ENCODE measurements around the gene CCBE1. TPM values are rescaled to one million over a fixed set of nuclear protein-coding genes. Genes with fewer than 3 reads are reported as not detected.

Gene CCBE1
- polyA plus RNA-seq, 2 of the 4 experiments (the other 2 are of a cell fraction): 3.0 to 9.9 TPM

DNA sequence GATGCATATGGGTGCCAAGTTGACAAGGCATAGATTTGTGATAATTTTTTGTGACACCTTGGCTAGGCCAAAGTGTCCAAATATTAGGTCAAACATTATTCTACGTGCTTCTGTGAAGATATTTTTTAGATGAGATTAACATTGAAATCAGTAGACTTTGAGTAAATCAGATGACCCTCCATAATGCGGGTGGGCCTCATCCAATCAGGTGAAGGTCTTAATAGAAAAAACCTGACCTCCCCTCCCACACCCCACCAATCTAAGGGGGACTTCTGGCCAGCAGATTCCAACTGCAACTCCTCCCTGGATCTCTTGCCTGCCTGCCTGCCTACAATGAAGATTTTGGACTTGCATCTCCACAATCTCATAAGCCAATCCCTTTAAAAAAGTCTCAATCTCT lies 219.4 kb downstream of the CCBE1 start (continued):
- no peak for TF ChIP-seq FOSL2 (IDR thresholded peaks at IDR 0.05)
- TF ChIP-seq FOSL2 (CRISPR knock-in tag; IDR thresholded peaks at IDR 0.05): no peak
- no peak for TF ChIP-seq MAZ (IDR thresholded peaks at IDR 0.05; ENCODE audit: borderline replicate concordance, low read depth, low read length)
- TF ChIP-seq GATA3 (IDR thresholded peaks at IDR 0.05; ENCODE audit: borderline replicate concordance): no peak
- TF ChIP-seq, protein P1, sequence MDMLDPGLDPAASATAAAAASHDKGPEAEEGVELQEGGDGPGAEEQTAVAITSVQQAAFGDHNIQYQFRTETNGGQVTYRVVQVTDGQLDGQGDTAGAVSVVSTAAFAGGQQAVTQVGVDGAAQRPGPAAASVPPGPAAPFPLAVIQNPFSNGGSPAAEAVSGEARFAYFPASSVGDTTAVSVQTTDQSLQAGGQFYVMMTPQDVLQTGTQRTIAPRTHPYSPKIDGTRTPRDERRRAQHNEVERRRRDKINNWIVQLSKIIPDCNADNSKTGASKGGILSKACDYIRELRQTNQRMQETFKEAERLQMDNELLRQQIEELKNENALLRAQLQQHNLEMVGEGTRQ (IDR thresholded peaks at IDR 0.05): no peak
- no peak for TF ChIP-seq NR3C1 (IDR thresholded peaks at IDR 0.05)
- TF ChIP-seq, protein P2, sequence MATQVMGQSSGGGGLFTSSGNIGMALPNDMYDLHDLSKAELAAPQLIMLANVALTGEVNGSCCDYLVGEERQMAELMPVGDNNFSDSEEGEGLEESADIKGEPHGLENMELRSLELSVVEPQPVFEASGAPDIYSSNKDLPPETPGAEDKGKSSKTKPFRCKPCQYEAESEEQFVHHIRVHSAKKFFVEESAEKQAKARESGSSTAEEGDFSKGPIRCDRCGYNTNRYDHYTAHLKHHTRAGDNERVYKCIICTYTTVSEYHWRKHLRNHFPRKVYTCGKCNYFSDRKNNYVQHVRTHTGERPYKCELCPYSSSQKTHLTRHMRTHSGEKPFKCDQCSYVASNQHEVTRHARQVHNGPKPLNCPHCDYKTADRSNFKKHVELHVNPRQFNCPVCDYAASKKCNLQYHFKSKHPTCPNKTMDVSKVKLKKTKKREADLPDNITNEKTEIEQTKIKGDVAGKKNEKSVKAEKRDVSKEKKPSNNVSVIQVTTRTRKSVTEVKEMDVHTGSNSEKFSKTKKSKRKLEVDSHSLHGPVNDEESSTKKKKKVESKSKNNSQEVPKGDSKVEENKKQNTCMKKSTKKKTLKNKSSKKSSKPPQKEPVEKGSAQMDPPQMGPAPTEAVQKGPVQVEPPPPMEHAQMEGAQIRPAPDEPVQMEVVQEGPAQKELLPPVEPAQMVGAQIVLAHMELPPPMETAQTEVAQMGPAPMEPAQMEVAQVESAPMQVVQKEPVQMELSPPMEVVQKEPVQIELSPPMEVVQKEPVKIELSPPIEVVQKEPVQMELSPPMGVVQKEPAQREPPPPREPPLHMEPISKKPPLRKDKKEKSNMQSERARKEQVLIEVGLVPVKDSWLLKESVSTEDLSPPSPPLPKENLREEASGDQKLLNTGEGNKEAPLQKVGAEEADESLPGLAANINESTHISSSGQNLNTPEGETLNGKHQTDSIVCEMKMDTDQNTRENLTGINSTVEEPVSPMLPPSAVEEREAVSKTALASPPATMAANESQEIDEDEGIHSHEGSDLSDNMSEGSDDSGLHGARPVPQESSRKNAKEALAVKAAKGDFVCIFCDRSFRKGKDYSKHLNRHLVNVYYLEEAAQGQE (IDR thresholded peaks at IDR 0.05): no peak
- TF ChIP-seq, protein P3, sequence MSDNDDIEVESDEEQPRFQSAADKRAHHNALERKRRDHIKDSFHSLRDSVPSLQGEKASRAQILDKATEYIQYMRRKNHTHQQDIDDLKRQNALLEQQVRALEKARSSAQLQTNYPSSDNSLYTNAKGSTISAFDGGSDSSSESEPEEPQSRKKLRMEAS (IDR thresholded peaks at IDR 0.05): no peak

DNA sequence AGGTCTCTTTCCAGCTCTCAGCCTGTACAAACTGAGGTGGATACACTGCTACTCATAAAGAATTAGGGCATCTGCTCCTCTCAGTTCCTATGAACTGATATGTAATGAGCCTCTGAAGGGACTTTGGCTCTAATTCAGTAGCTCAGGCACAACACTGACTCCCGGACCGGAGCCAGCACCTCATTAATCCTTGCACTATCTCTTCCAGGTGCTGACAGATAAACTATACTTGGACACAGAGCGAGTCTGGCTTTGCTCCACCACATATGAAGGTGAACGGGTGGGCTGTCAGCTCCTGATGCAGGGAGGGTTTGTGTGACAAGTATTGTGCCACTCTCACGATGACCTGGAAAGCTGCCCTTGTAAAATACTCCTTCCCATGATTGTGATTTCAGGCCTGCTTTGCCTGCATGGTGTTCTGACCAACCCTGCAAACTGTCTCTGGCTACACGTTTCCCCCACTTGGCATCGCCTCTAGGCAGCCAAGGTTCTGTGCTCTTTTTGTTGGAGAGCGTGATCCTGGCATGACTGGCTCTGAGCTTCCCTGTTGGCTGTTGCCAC lies 226.6 kb downstream of the CCBE1 start:
- ATAC-seq: no peak
- no peak overlapping the region for H3K4me3 ChIP-seq
- no peak for FAIRE-seq
- TF ChIP-seq, protein P2 (IDR thresholded peaks at IDR 0.05): no peak
- TF ChIP-seq SREBF2 (IDR thresholded peaks at IDR 0.05) (no peak), EHF (CRISPR knock-in tag; IDR thresholded peaks at IDR 0.05) (no peak)
- ChIA-PET POLR2A (interaction anchor here (0.6 kb wide), 1 partner anchor 201 kb away, joined by 4 read pairs; no protein-coding TSS in a partner anchor), CTCF (interaction anchor here (1.0 to 3.8 kb wide), 3 partner anchors 12 to 387 kb away, joined by 3 to 22 read pairs (median 6); no protein-coding TSS in a partner anchor)
- no peaks in the 10 kb centered on the region for H3K9me3 ChIP-seq
- DNase-seq (ENCODE audit: low read depth in 1 of 2, low spot score in 1 of 2): no peak
- 61% methylated on average over 8 of the region's 8 CpGs for WGBS (ENCODE audit: missing lambda C conversion rate)
- no peaks in the 10 kb centered on the region for H3K4me1 ChIP-seq
- H3K4me2 ChIP-seq: no peak overlapping the region
- H3K27ac ChIP-seq: no peak overlapping the region

DNA sequence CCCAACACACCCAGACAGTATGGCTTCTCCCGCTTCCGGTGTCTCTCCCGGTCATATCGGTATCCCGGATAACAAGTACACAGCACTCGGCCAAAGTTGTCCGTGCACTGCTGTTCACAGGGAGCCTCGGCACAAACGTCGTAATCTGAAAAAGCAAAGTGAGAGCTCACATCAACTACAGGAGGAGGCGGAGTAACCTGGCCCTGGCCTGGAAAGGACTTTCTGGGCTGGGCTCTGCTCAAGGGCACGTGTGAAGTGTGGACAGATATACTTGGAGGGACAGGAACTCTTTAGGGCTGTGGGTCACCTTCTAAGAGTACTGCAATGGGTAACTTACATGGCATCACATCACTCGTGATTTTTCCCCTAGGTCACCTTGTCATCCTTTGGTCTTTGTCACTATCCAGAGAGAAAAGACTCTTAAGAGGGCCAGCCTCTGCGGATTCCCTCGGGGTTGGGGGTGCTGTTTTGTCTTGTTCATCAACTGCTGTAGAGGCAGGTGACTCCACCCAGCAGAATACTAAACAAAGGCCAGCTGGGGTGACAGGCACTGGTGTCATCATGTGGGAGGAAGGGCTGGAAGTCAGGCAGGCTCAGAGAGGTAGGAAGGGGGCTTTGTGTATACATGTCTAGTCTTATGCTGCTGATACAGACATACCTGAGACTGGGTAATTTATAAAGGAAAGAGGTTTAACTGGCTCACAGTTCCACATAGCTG lies 227.6 kb downstream of the CCBE1 start:
- H3K4me3 ChIP-seq: no peak overlapping the region
- ATAC-seq (no peak), FAIRE-seq (no peak), DNase-seq (ENCODE audit: low read depth in 1 of 2, low spot score in 1 of 2) (no peak)
- no peak for TF ChIP-seq NFE2L2 (conservative IDR thresholded peaks at IDR 0.05; ENCODE audit: low read length)
- TF ChIP-seq RAD21 (conservative IDR thresholded peaks at IDR 0.05 in 1 of 2, IDR thresholded peaks at IDR 0.05 in 1 of 2): no peak
- TF ChIP-seq GATA3 (IDR thresholded peaks at IDR 0.05; ENCODE audit: borderline replicate concordance): no peak
- no peak for TF ChIP-seq CHD2 (IDR thresholded peaks at IDR 0.05; ENCODE audit: low read length, partially characterized antibody)
- no peak for TF ChIP-seq HDAC2 (IDR thresholded peaks at IDR 0.05)
- TF ChIP-seq, protein P1 (IDR thresholded peaks at IDR 0.05): no peak
- TF ChIP-seq EP300 (IDR thresholded peaks at IDR 0.05): no peak
- TF ChIP-seq MAZ (IDR thresholded peaks at IDR 0.05; ENCODE audit: borderline replicate concordance, low read depth, low read length): no peak
- TF ChIP-seq SMC3 (IDR thresholded peaks at IDR 0.05): no peak
- TF ChIP-seq MAFK (IDR thresholded peaks at IDR 0.05; ENCODE audit: partially characterized antibody): no peak
- no peak for TF ChIP-seq BHLHE40 (IDR thresholded peaks at IDR 0.05; ENCODE audit: low read depth, low read length)
- no peak for TF ChIP-seq KDM1A (IDR thresholded peaks at IDR 0.05; ENCODE audit: low read depth)
- TF ChIP-seq PHF8 (IDR thresholded peaks at IDR 0.05; ENCODE audit: borderline replicate concordance, low read depth): no peak
- H3K9me3 ChIP-seq: no peaks in the 10 kb centered on the region
- CTCF ChIA-PET: interaction anchor here (1.7 to 3.8 kb wide), 2 partner anchors 10 to 354 kb away, joined by 6 to 22 read pairs; no protein-coding TSS in a partner anchor
- no peaks in the 10 kb centered on the region for H3K4me1 ChIP-seq
- 73% methylated on average over 15 of the region's 15 CpGs for WGBS (ENCODE audit: missing lambda C conversion rate)
- H3K27ac ChIP-seq: no peak overlapping the region
- POLR2A ChIA-PET: no interaction called here
- no peak overlapping the region for H3K4me2 ChIP-seq
